Thymus (tissue), 11 donors: ENCODE results near the gene POTEG. TPM values are rescaled to one million over a fixed set of nuclear protein-coding genes. Genes with fewer than 3 reads are reported as not detected.
"Not testable (repeated sequence)": the region's sequence is repeated elsewhere in the genome, so short reads cannot be mapped to it uniquely, and the experiment has no call there.

Source experiments
- DNase-seq, 9 donors: peaks; one replicate each; pipeline ENCODE4 v3.0.0-alpha.2; 2013; ENCODE audit warnings: low spot score in 9 of 9, low read depth in 6 of 9, missing footprints in 1 of 9
- H3K27ac ChIP-seq, 2 donors: one replicate each; pipeline ENCODE4 v1.5.1; 2013; ENCODE audit warnings: control low read depth in 1 of 2, low read depth in 1 of 2, low read length in 1 of 2, mild to moderate bottlenecking in 1 of 2, moderate library complexity in 1 of 2
- H3K27me3 ChIP-seq, 2 donors: one replicate each; pipeline ENCODE4 v1.5.1; 2013; ENCODE audit warnings: low read length in 1 of 2; ENCODE audit not compliant: control insufficient read depth in 2 of 2, insufficient read depth in 1 of 2
- H3K36me3 ChIP-seq, 2 donors: one replicate each; pipeline ENCODE4 v1.5.1; 2013; ENCODE audit warnings: low read length in 1 of 2, mild to moderate bottlenecking in 1 of 2, moderate library complexity in 1 of 2; ENCODE audit not compliant: control insufficient read depth in 2 of 2, insufficient read depth in 2 of 2
- H3K4me1 ChIP-seq, 2 donors: one replicate each; pipeline ENCODE4 v1.5.1; 2013; ENCODE audit warnings: low read length in 2 of 2; ENCODE audit not compliant: control insufficient read depth in 2 of 2, insufficient read depth in 2 of 2
- H3K4me3 ChIP-seq, 2 donors: one replicate each; pipeline ENCODE4 v1.5.1; 2013; ENCODE audit warnings: low read length in 2 of 2, control low read depth in 1 of 2, mild to moderate bottlenecking in 1 of 2
- H3K9me3 ChIP-seq, 2 donors: one replicate each; pipeline ENCODE4 v1.5.1; 2013; ENCODE audit warnings: low read length in 1 of 2, mild to moderate bottlenecking in 1 of 2; ENCODE audit not compliant: control insufficient read depth in 2 of 2, insufficient read depth in 1 of 2
- WGBS: extraction: QIAGEN DNeasy Blood & Tissue Kit; methylation state at CpG from one replicate; pipeline ENCODE4 v1.1.7; 2013; 5-methylcytosine and 5-hydroxymethylcytosine counted together
- polyA plus RNA-seq: library from polyadenylated mRNA; stranded (reverse); fragments of 200-250 nt; gene quantifications from one replicate; pipeline ENCODE4 v1.2.3, GENCODE V29; 2013
- total RNA-seq: library from RNA; stranded (reverse); fragments of 120-200 nt; gene quantifications from one replicate; pipeline ENCODE4 v1.2.4, GENCODE V29; 2013
- donor health status: healthy.

POTEG gene
- total and polyA plus RNA-seq, 2 donors, result 0.02 TPM; not detected in 1

GRCh38 chr14:19384088-19384781 lies 49.9 kb downstream of the POTEG start:
- not testable (repeated sequence) for H3K36me3 ChIP-seq, H3K9me3 ChIP-seq, H3K4me1 ChIP-seq, H3K27ac ChIP-seq, H3K4me3 ChIP-seq, H3K27me3 ChIP-seq, DNase-seq
- 63% methylated on average over 3 of the region's 6 CpGs for WGBS

- H3K4me1 ChIP-seq, H3K27me3 ChIP-seq, DNase-seq, H3K36me3 ChIP-seq, H3K9me3 ChIP-seq, H3K27ac ChIP-seq, H3K4me3 ChIP-seq: not testable (repeated sequence)
- no CpG with 5 or more reads among the region's 6 CpGs for WGBS
Measured at GRCh38 chr14:19383008-19383584, 51.0 kb downstream of the POTEG start.

GRCh38 chr14:19380137-19380536 lies 54.0 kb downstream of the POTEG start:
- DNase-seq, H3K36me3 ChIP-seq, H3K4me1 ChIP-seq, H3K27ac ChIP-seq, H3K4me3 ChIP-seq, H3K9me3 ChIP-seq, H3K27me3 ChIP-seq: not testable (repeated sequence)
- 52% methylated on average over 1 of the region's 1 CpG for WGBS

- 91% methylated on average over 13 of the region's 13 CpGs for WGBS
- not testable (repeated sequence) for H3K9me3 ChIP-seq, DNase-seq, H3K4me1 ChIP-seq, H3K27me3 ChIP-seq, H3K27ac ChIP-seq, H3K4me3 ChIP-seq, H3K36me3 ChIP-seq
Measured at GRCh38 chr14:19374451-19374903, 59.7 kb downstream of the POTEG start.

- H3K4me3 ChIP-seq, DNase-seq, H3K27me3 ChIP-seq, H3K27ac ChIP-seq, H3K9me3 ChIP-seq, H3K4me1 ChIP-seq, H3K36me3 ChIP-seq: not testable (repeated sequence)
- 75% methylated on average over 49 of the region's 49 CpGs for WGBS
Measured at GRCh38 chr14:19372813-19373500, 61.2 kb downstream of the POTEG start.

- not testable (repeated sequence) for DNase-seq, H3K36me3 ChIP-seq, H3K9me3 ChIP-seq, H3K27ac ChIP-seq, H3K4me1 ChIP-seq, H3K27me3 ChIP-seq, H3K4me3 ChIP-seq
- WGBS, result 96% methylated on average over 10 of the region's 16 CpGs
Measured at GRCh38 chr14:19371767-19372166, 62.4 kb downstream of the POTEG start.

- H3K36me3 ChIP-seq, H3K4me1 ChIP-seq, H3K27me3 ChIP-seq, H3K9me3 ChIP-seq, H3K27ac ChIP-seq, H3K4me3 ChIP-seq, DNase-seq: not testable (repeated sequence)
- 97% methylated on average over 6 of the region's 16 CpGs for WGBS
Measured at GRCh38 chr14:19362803-19363202, 71.3 kb downstream of the POTEG start.

- WGBS, result 93% methylated on average over 13 of the region's 18 CpGs
- not testable (repeated sequence) for H3K36me3 ChIP-seq, H3K27me3 ChIP-seq, DNase-seq, H3K4me1 ChIP-seq, H3K4me3 ChIP-seq, H3K9me3 ChIP-seq, H3K27ac ChIP-seq
Measured at GRCh38 chr14:19362323-19362722, 71.8 kb downstream of the POTEG start.

- WGBS, result 97% methylated on average over 21 of the region's 38 CpGs
- H3K27ac ChIP-seq, H3K4me1 ChIP-seq, DNase-seq, H3K9me3 ChIP-seq, H3K4me3 ChIP-seq, H3K27me3 ChIP-seq, H3K36me3 ChIP-seq: not testable (repeated sequence)
Measured at GRCh38 chr14:19361636-19362253, 72.4 kb downstream of the POTEG start.
